Measurements from ENCODE around the gene MLST8.

Gene MLST8

GRCh38 chr16:2204416-2205103, 694 bp upstream of the MLST8 start:
- ChIA-PET CTCF (interaction anchor here (1.3 kb wide), 1 partner anchor 10 kb away, joined by 7 read pairs; no protein-coding TSS in a partner anchor), POLR2A (ENCODE audit: low non-redundant PET) (interaction anchor here (0.9 kb wide), 1 partner anchor 49 kb away, joined by 7 read pairs; the partner anchor contains the start of gene TRAF7)
- no peak for TF ChIP-seq CTCF (conservative IDR thresholded peaks at IDR 0.05; ENCODE audit: low read depth)
- peak overlapping the region; percentile 93 for H3K27ac ChIP-seq
- DNase-seq (ENCODE audit: low spot score): no peak

GRCh38 chr16:2205967-2206313, 686 bp downstream of the MLST8 start:
- CTCF ChIA-PET: interaction anchor here (0.9 to 1.3 kb wide), 3 partner anchors 11 to 46 kb away, joined by 4 to 7 read pairs (median 5); no protein-coding TSS in a partner anchor
- POLR2A ChIA-PET (ENCODE audit: low non-redundant PET): interaction anchor here (0.6 to 0.8 kb wide), 3 partner anchors 79 to 221 kb away, joined by 3 read pairs; no protein-coding TSS in a partner anchor
- TF ChIP-seq CTCF (conservative IDR thresholded peaks at IDR 0.05; ENCODE audit: low read depth): no peak
- DNase-seq (ENCODE audit: low spot score): no peak
- H3K27ac ChIP-seq: peak overlapping the region; percentile 93

- TF ChIP-seq CTCF (conservative IDR thresholded peaks at IDR 0.05; ENCODE audit: low read depth): no peak
- no peak for DNase-seq (ENCODE audit: low spot score)
- CTCF ChIA-PET: interaction anchor here (0.7 to 1.4 kb wide), 3 partner anchors 11 to 202 kb away, joined by 3 to 5 read pairs (median 4); no protein-coding TSS in a partner anchor
- POLR2A ChIA-PET (ENCODE audit: low non-redundant PET): no interaction called here
- H3K27ac ChIP-seq: peak overlapping the region; percentile 93
These were observed 1.1 kb downstream of the MLST8 start for GRCh38 chr16:2206420-2206779.

GRCh38 chr16:2206780-2207433, 1.7 kb downstream of the MLST8 start:
- CTCF ChIA-PET: interaction anchor here (0.5 to 1.4 kb wide), 4 partner anchors 12 to 203 kb away, joined by 3 to 5 read pairs (median 4); no protein-coding TSS in a partner anchor
- TF ChIP-seq CTCF (conservative IDR thresholded peaks at IDR 0.05; ENCODE audit: low read depth): no peak
- DNase-seq (ENCODE audit: low spot score): no peak
- POLR2A ChIA-PET (ENCODE audit: low non-redundant PET): no interaction called here
- peak overlapping the region; percentile 93 for H3K27ac ChIP-seq

- CTCF ChIA-PET: interaction anchor here (0.5 kb wide), 1 partner anchor 70 kb away, joined by 3 read pairs; no protein-coding TSS in a partner anchor
- POLR2A ChIA-PET (ENCODE audit: low non-redundant PET): no interaction called here
- TF ChIP-seq CTCF (conservative IDR thresholded peaks at IDR 0.05; ENCODE audit: low read depth): no peak
- no peak for DNase-seq (ENCODE audit: low spot score)
- H3K27ac ChIP-seq: peak overlapping the region; percentile 93
These were observed 2.6 kb downstream of the MLST8 start for GRCh38 chr16:2207872-2208271.

GRCh38 chr16:2208308-2208707, 3.1 kb downstream of the MLST8 start:
- TF ChIP-seq CTCF (conservative IDR thresholded peaks at IDR 0.05; ENCODE audit: low read depth): no peak
- DNase-seq (ENCODE audit: low spot score): no peak
- ChIA-PET CTCF (interaction anchor here (0.5 kb wide), 1 partner anchor 70 kb away, joined by 3 read pairs; no protein-coding TSS in a partner anchor), POLR2A (ENCODE audit: low non-redundant PET) (no interaction called here)
- H3K27ac ChIP-seq: peak overlapping the region; percentile 93

Data from RWPE1 (cell line).